ENCODE measurements around the gene ATP4B. TPM values are rescaled to one million over a fixed set of nuclear protein-coding genes. Genes with fewer than 3 reads are reported as not detected.
A peak's percentile ranks its signal among the peaks of the same experiment; 100 is the strongest.

ATP4B gene
- total RNA-seq, 1 donor: not detected

GRCh38 chr13:113656003-113656588, 1.9 kb downstream of the ATP4B start:
- no peaks in the 10 kb centered on the region for H3K4me1 ChIP-seq (ENCODE audit: insufficient read depth, low read length)
- no peak overlapping the region for H2AFZ ChIP-seq (ENCODE audit: low read length)
- TF ChIP-seq CTCF (IDR thresholded peaks at IDR 0.05; ENCODE audit: extremely low read depth, low read depth, low read length): no peak
- H4K20me1 ChIP-seq (ENCODE audit: insufficient read depth, low read length): no peaks in the 10 kb centered on the region
- DNase-seq (ENCODE audit: insufficient read length, low spot score, missing footprints): peak; percentile 39
- peaks cover 22% of the 10 kb centered on the region for H3K27me3 ChIP-seq (ENCODE audit: insufficient read depth, low read length)
- H3K27ac ChIP-seq (ENCODE audit: low read depth, low read length): no peak overlapping the region
- no peak overlapping the region for H3K4me3 ChIP-seq (ENCODE audit: insufficient read depth, low read length)
- no peak overlapping the region for H3K4me2 ChIP-seq (ENCODE audit: insufficient read depth, low read length)
- no peaks in the 10 kb centered on the region for H3K36me3 ChIP-seq (ENCODE audit: insufficient read depth, low read length)
- H3K9me3 ChIP-seq (ENCODE audit: low read depth, low read length): no peaks in the 10 kb centered on the region
- H3K79me2 ChIP-seq (ENCODE audit: insufficient read depth, low read length): no peaks in the 10 kb centered on the region

GRCh38 chr13:113655346-113656002, 2.5 kb downstream of the ATP4B start:
- no peaks in the 10 kb centered on the region for H3K4me1 ChIP-seq (ENCODE audit: insufficient read depth, low read length)
- H2AFZ ChIP-seq (ENCODE audit: low read length): no peak overlapping the region

GRCh38 chr13:113654591-113655345, 3.2 kb downstream of the ATP4B start:
- Histone ChIP-seq H3K36me3 (ENCODE audit: insufficient read depth, low read length) (no peaks in the 10 kb centered on the region), H2AFZ (ENCODE audit: low read length) (no peak overlapping the region), H4K20me1 (ENCODE audit: insufficient read depth, low read length) (no peaks in the 10 kb centered on the region), H3K27ac (ENCODE audit: low read depth, low read length) (no peak overlapping the region), H3K79me2 (ENCODE audit: insufficient read depth, low read length) (no peaks in the 10 kb centered on the region), H3K4me1 (ENCODE audit: insufficient read depth, low read length) (no peaks in the 10 kb centered on the region), H3K4me3 (ENCODE audit: insufficient read depth, low read length) (no peak overlapping the region), H3K4me2 (ENCODE audit: insufficient read depth, low read length) (no peak overlapping the region), H3K9me3 (ENCODE audit: low read depth, low read length) (no peaks in the 10 kb centered on the region), H3K27me3 (ENCODE audit: insufficient read depth, low read length) (peaks cover 13% of the 10 kb centered on the region)
- TF ChIP-seq CTCF (IDR thresholded peaks at IDR 0.05; ENCODE audit: extremely low read depth, low read depth, low read length): no peak
- DNase-seq (ENCODE audit: insufficient read length, low spot score, missing footprints): peak; percentile 51

More at GRCh38 chr13:113655346-113656002, 2.5 kb downstream of the ATP4B start:
- H3K4me2 ChIP-seq (ENCODE audit: insufficient read depth, low read length): no peak overlapping the region
- peak; percentile 80 for DNase-seq (ENCODE audit: insufficient read length, low spot score, missing footprints)
- no peaks in the 10 kb centered on the region for H3K79me2 ChIP-seq (ENCODE audit: insufficient read depth, low read length)
- no peaks in the 10 kb centered on the region for H3K9me3 ChIP-seq (ENCODE audit: low read depth, low read length)
- no peak overlapping the region for H3K4me3 ChIP-seq (ENCODE audit: insufficient read depth, low read length)
- peaks cover 19% of the 10 kb centered on the region for H3K27me3 ChIP-seq (ENCODE audit: insufficient read depth, low read length)
- no peak for TF ChIP-seq CTCF (IDR thresholded peaks at IDR 0.05; ENCODE audit: extremely low read depth, low read depth, low read length)
- H4K20me1 ChIP-seq (ENCODE audit: insufficient read depth, low read length): no peaks in the 10 kb centered on the region
- H3K36me3 ChIP-seq (ENCODE audit: insufficient read depth, low read length): no peaks in the 10 kb centered on the region
- H3K27ac ChIP-seq (ENCODE audit: low read depth, low read length): no peak overlapping the region

- H3K4me1 ChIP-seq (ENCODE audit: insufficient read depth, low read length): no peaks in the 10 kb centered on the region
- no peak overlapping the region for H3K4me2 ChIP-seq (ENCODE audit: insufficient read depth, low read length)
- no peak overlapping the region for H3K4me3 ChIP-seq (ENCODE audit: insufficient read depth, low read length)
Observed at GRCh38 chr13:113654175-113654560, 3.8 kb downstream of the ATP4B start.

More at GRCh38 chr13:113654175-113654560, 3.8 kb downstream of the ATP4B start:
- Histone ChIP-seq H3K36me3 (ENCODE audit: insufficient read depth, low read length) (no peaks in the 10 kb centered on the region), H3K9me3 (ENCODE audit: low read depth, low read length) (no peaks in the 10 kb centered on the region), H3K27me3 (ENCODE audit: insufficient read depth, low read length) (peaks cover 13% of the 10 kb centered on the region), H2AFZ (ENCODE audit: low read length) (no peak overlapping the region), H4K20me1 (ENCODE audit: insufficient read depth, low read length) (no peaks in the 10 kb centered on the region), H3K79me2 (ENCODE audit: insufficient read depth, low read length) (no peaks in the 10 kb centered on the region), H3K27ac (ENCODE audit: low read depth, low read length) (no peak overlapping the region)
- DNase-seq (ENCODE audit: insufficient read length, low spot score, missing footprints): peak; percentile 85
- TF ChIP-seq CTCF (IDR thresholded peaks at IDR 0.05; ENCODE audit: extremely low read depth, low read depth, low read length): no peak
